HepG2 (cell line): ENCODE measurements around the gene TMEM270. TPM values are rescaled to one million over a fixed set of nuclear protein-coding genes. Genes with fewer than 3 reads are reported as not detected.

Experiments
- CHCHD3 ChIP-seq: sonication (generic); formaldehyde crosslinking; IDR thresholded peaks from 2 replicates; pipeline ENCODE4 v1.8.0; 2022; ENCODE audit warnings: mild to moderate bottlenecking, missing genetic modification reagents, moderate library complexity
- EHMT2 ChIP-seq: fragments of 200-600 bp; sonication (generic); IDR thresholded peaks from 2 replicates; pipeline ENCODE4 v1.7.0; 2017; ENCODE audit warnings: antibody characterized with exemption, low read depth, low read length, borderline replicate concordance
- FOXA3 ChIP-seq: IDR thresholded peaks from 2 replicates; pipeline ENCODE4 v1.6.1; 2016; ENCODE audit warnings: missing genetic modification reagents, missing compliant biosample characterization
- HES4 ChIP-seq: sonication (generic); formaldehyde crosslinking; IDR thresholded peaks from 2 replicates; pipeline ENCODE4 v1.9.0; 2021; ENCODE audit warnings: mild to moderate bottlenecking, missing genetic modification reagents, borderline replicate concordance
- MAF1 ChIP-seq: sonication (generic); formaldehyde crosslinking; IDR thresholded peaks from 2 replicates; pipeline ENCODE4 v1.5.0; 2020; ENCODE audit warnings: missing genetic modification reagents, borderline replicate concordance
- MED1 ChIP-seq: sonication (generic); formaldehyde crosslinking; IDR thresholded peaks from 2 replicates; pipeline ENCODE4 v1.4.0; 2020; ENCODE audit warnings: missing genetic modification reagents
- MIER2 ChIP-seq: IDR thresholded peaks from 2 replicates; pipeline ENCODE4 v1.6.1; 2016; ENCODE audit warnings: missing biosample characterization, missing genetic modification reagents
- MZF1 ChIP-seq: sonication (generic); formaldehyde crosslinking; IDR thresholded peaks from 2 replicates; pipeline ENCODE4 v1.8.1; 2023; ENCODE audit warnings: mild to moderate bottlenecking, missing genetic modification reagents, borderline replicate concordance
- SOX6 ChIP-seq, 2 experiments: fragments of 450-650 bp in 1 of 2; sonication (generic) in 1 of 2; formaldehyde crosslinking in 1 of 2; IDR thresholded peaks; 2 replicates each; pipeline versions ENCODE4 v1.4.0 to v1.6.1; 2017 to 2020; ENCODE audit warnings: antibody characterized with exemption in 1 of 2, mild to moderate bottlenecking in 1 of 2, missing genetic modification reagents in 1 of 2
- SP140L ChIP-seq: sonication (generic); formaldehyde crosslinking; IDR thresholded peaks from 2 replicates; pipeline ENCODE4 v1.4.0; 2020; ENCODE audit warnings: missing genetic modification reagents, borderline replicate concordance
- TBX3 ChIP-seq: fragments of 450-650 bp; IDR thresholded peaks from 2 replicates; pipeline ENCODE4 v1.6.1; 2017; ENCODE audit warnings: antibody characterized with exemption, mild to moderate bottlenecking, inconsistent platforms, borderline replicate concordance
- XRCC5 ChIP-seq: fragments of 200-400 bp; formaldehyde crosslinking; optimal IDR thresholded peaks from 2 replicates; pipeline ENCODE3; 2017; ENCODE audit warnings: mild to moderate bottlenecking, low read length
- ZBTB33 ChIP-seq: sonication (generic); formaldehyde crosslinking; IDR thresholded peaks from 2 replicates; pipeline ENCODE4 v1.4.0; 2020; ENCODE audit warnings: missing genetic modification reagents
- ZNF414 ChIP-seq: sonication (generic); formaldehyde crosslinking; IDR thresholded peaks from 2 replicates; pipeline ENCODE4 v1.5.0; 2020; ENCODE audit warnings: missing genetic modification reagents
- ZNF468 ChIP-seq: sonication (generic); formaldehyde crosslinking; IDR thresholded peaks from 2 replicates; pipeline ENCODE4 v1.8.0; 2022; ENCODE audit warnings: mild to moderate bottlenecking, moderate library complexity, missing genetic modification reagents
- ZNF530 ChIP-seq: sonication (generic); formaldehyde crosslinking; IDR thresholded peaks from 2 replicates; pipeline ENCODE4 v1.5.0; 2020; ENCODE audit warnings: low read depth, mild to moderate bottlenecking, missing genetic modification reagents
- ZNF577 ChIP-seq: sonication (generic); formaldehyde crosslinking; IDR thresholded peaks from 2 replicates; pipeline ENCODE4 v1.4.0; 2020; ENCODE audit warnings: mild to moderate bottlenecking, low read depth, missing genetic modification reagents, borderline replicate concordance
- ZNF580 ChIP-seq: IDR thresholded peaks from 2 replicates; pipeline ENCODE4 v1.6.1; 2016; ENCODE audit warnings: low read depth, borderline replicate concordance
- ZNF646 ChIP-seq: sonication (generic); formaldehyde crosslinking; IDR thresholded peaks from 2 replicates; pipeline ENCODE4 v1.9.0; 2021; ENCODE audit warnings: mild to moderate bottlenecking, missing genetic modification reagents
- ZNF672 ChIP-seq: sonication (generic); formaldehyde crosslinking; IDR thresholded peaks from 2 replicates; pipeline ENCODE4 v1.8.1; 2022; ENCODE audit warnings: missing genetic modification reagents
- ZNF839 ChIP-seq: sonication (generic); formaldehyde crosslinking; IDR thresholded peaks from 2 replicates; pipeline ENCODE4 v1.4.0; 2020; ENCODE audit warnings: missing genetic modification reagents, mild to moderate bottlenecking, borderline replicate concordance
- ZSCAN22 ChIP-seq: sonication (generic); formaldehyde crosslinking; IDR thresholded peaks from 2 replicates; pipeline ENCODE4 v1.4.0; 2020; ENCODE audit warnings: mild to moderate bottlenecking, missing genetic modification reagents
- polyA plus RNA-seq, 8 experiments: library from polyadenylated mRNA; depleted of rRNA in 3 of 8; stranded (reverse) in 7 of 8; unstranded in 1 of 8; fragments of >200 nt; fragmentation: Illumina TruSeq in 4 of 8; extraction: Trizol in 4 of 8; gene quantifications; 2 replicates each; pipeline versions ENCODE4 v1.2.1 to v1.2.3, GENCODE V29; 2011 to 2016; ENCODE audit warnings: low read depth in 4 of 8, missing spikeins in 1 of 8, mixed read lengths in 1 of 8; ENCODE audit not compliant: insufficient read depth in 1 of 8
- total RNA-seq, 5 experiments: library from RNA; depleted of rRNA; stranded (reverse); fragments of >200 nt; fragmentation: Illumina TruSeq; extraction: Trizol; gene quantifications; 2 replicates each; pipeline ENCODE4 v1.2.3, GENCODE V29; 2016; ENCODE audit warnings: low read depth in 1 of 5

TMEM270 gene
- total and polyA plus RNA-seq, 2 of the 13 experiments (the other 11 are each of a cell fraction or from before 2014, with no cell fraction given): not detected

- TF ChIP-seq ZNF414 (CRISPR knock-in tag) (no peak), SOX6 (IDR thresholded peaks at IDR 0.05) (no peak), SOX6 (CRISPR knock-in tag; IDR thresholded peaks at IDR 0.05) (no peak), TBX3 (no peak), HES4 (CRISPR knock-in tag) (no peak), FOXA3 (CRISPR knock-in tag) (peak; percentile 22; the same call in 1 of the 2 replicates), ZNF646 (CRISPR knock-in tag) (no peak), ZNF580 (CRISPR knock-in tag) (peak; percentile 45; the same call in 1 of the 2 replicates), ZNF839 (no peak), MZF1 (CRISPR knock-in tag) (no peak), XRCC5 (peak; percentile 53), ZBTB33 (CRISPR knock-in tag) (no peak), CHCHD3 (CRISPR knock-in tag) (no peak), ZNF468 (CRISPR knock-in tag) (no peak), MED1 (CRISPR knock-in tag) (0 out of 2 replicates have a peak, but pooled peaks have one; percentile 16), ZSCAN22 (CRISPR knock-in tag) (no peak), SP140L (CRISPR knock-in tag) (no peak), ZNF577 (CRISPR knock-in tag) (no peak), MAF1 (CRISPR knock-in tag) (no peak), EHMT2 (no peak), ZNF530 (CRISPR knock-in tag) (no peak), MIER2 (CRISPR knock-in tag) (peak; percentile 90), ZNF672 (CRISPR knock-in tag) (no peak)
These were observed 49.2 kb upstream of the TMEM270 start (continued) for GRCh38 chr7:73811760-73812168.
